HFFc6 (cell line): Measurements from ENCODE around the gene FAM200A. TPM values are rescaled to one million over a fixed set of nuclear protein-coding genes. Genes with fewer than 3 reads are reported as not detected.

ENCODE experiments used
- DNase-seq: peaks from one replicate; pipeline ENCODE4 v3.0.0-alpha.2; 2018
- H3K27ac Mint-ChIP-seq: 2 replicates; pipeline ENCODE4 v1.8.0; 2020; ENCODE audit warnings: mild to moderate bottlenecking, mixed read lengths
- H3K27me3 Mint-ChIP-seq: 2 replicates; pipeline ENCODE4 v1.8.0; 2021; ENCODE audit warnings: mild to moderate bottlenecking, moderate library complexity, mixed read lengths; ENCODE audit not compliant: insufficient read depth
- H3K36me3 Mint-ChIP-seq: 2 replicates; pipeline ENCODE4 v1.8.0; 2021; ENCODE audit warnings: low read depth, mixed read lengths
- H3K4me1 Mint-ChIP-seq: 2 replicates; pipeline ENCODE4 v1.8.0; 2020; ENCODE audit warnings: low read depth, mixed read lengths
- H3K4me3 Mint-ChIP-seq: 2 replicates; pipeline ENCODE4 v1.8.0; 2020; ENCODE audit warnings: mild to moderate bottlenecking, moderate library complexity, mixed read lengths
- H3K9me3 Mint-ChIP-seq: 2 replicates; pipeline ENCODE4 v1.8.0; 2020; ENCODE audit warnings: mild to moderate bottlenecking, mixed read lengths
- CTCF ChIP-seq: fragments of 200-600 bp; sonication (generic); IDR thresholded peaks from 2 replicates; pipeline ENCODE4 v1.5.0; 2021; ENCODE audit warnings: antibody characterized with exemption, mild to moderate bottlenecking
- total RNA-seq, 6 experiments: library from RNA; stranded (reverse); fragmentation: NEBNext Ultra II Directional; extraction: Animal tissue kit (Norgen Biotek cat#: 25700); gene quantifications; 2 replicates in 1 of 6; 3 replicates in 5 of 6; pipeline ENCODE4 v1.2.3, GENCODE V29; 2021

Gene FAM200A
- total RNA-seq, 6 experiments from 2014 or later, result 3.6 to 5.5 (median 5.3) TPM

DNA sequence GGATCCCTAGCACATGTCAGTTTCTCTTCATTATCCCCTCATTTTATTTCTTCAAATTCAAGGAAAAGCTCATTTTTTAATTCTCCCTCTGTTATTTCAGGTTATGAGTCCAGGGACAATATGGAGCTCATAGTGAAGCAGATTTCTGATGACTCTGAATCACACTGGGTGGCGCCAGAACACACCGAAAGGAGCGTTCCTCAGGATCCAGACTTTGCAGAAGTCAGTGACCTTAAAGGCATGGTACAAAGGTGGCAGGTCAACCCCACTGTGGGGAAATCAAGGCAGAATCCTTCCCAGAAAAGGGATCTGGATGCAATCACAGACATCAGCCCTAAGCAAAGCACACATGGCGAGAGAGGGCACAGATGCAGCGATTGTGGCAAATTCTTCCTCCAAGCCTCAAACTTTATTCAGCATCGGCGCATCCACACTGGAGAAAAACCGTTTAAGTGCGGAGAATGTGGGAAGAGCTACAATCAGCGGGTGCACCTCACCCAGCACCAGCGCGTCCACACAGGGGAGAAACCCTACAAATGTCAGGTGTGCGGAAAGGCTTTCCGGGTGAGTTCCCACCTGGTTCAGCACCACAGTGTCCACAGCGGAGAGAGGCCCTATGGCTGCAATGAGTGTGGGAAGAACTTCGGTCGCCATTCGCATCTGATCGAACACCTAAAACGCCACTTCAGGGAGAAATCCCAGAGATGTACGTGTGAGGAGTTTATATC is 26.0 kb downstream of the FAM200A start:
- H3K4me1 Mint-ChIP-seq, result no peaks in the 10 kb centered on the region
- no peak overlapping the region for H3K4me3 Mint-ChIP-seq
- H3K9me3 Mint-ChIP-seq, result peaks cover 31% of the 10 kb centered on the region
- no peak for DNase-seq
- no peaks in the 10 kb centered on the region for H3K27me3 Mint-ChIP-seq
- no peak overlapping the region for H3K27ac Mint-ChIP-seq
- TF ChIP-seq CTCF, result peak; percentile 44; the same call in 1 of the 2 replicates
- H3K36me3 Mint-ChIP-seq, result peaks cover 71% of the 10 kb centered on the region

DNA sequence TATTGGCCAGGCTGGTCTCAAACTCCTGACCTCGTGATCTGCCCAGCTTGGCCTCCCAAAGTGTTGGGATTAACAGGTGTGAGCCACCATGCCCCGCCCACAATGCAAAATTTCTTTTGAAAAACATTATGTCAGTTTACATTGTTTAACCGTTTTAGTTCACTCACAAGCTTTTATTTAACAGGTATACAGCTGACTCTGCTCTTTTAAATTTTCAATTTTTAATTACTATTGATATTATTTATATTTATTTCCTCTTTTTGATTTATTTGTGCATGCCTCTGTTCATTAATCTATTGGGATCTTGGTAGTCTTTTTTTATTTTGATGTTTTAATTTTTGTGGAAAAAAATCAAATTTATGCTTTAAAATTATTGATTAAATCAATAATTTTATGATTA is 30.5 kb downstream of the FAM200A start:
- Mint-ChIP-seq H3K27me3 (no peaks in the 10 kb centered on the region), H3K27ac (no peak overlapping the region), H3K4me1 (no peaks in the 10 kb centered on the region), H3K36me3 (peaks cover 48% of the 10 kb centered on the region), H3K9me3 (no peaks in the 10 kb centered on the region), H3K4me3 (no peak overlapping the region)
- TF ChIP-seq CTCF, result no peak
- DNase-seq, result no peak

DNA sequence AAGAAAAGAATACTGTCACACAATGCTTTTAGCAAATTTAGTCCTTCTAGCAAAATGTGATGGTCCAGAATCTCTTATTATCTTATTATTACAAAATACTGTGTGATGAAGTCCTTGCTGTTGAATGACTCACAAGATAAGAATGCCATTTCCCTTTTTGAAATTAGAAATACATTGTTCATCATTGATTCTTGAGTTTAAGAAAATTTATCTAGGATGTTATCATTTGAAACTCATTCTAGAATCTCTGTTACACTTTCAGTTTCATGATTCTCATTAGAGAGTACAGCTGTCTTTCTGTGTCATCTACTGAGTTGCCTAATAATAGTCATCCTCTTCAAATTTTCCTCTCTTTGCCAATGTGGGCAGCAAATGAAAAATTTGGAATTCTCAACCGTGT is 37.9 kb downstream of the FAM200A start:
- no peaks in the 10 kb centered on the region for H3K9me3 Mint-ChIP-seq
- H3K27ac Mint-ChIP-seq, result peak overlapping the region; percentile 65
- H3K36me3 Mint-ChIP-seq, result peaks cover 21% of the 10 kb centered on the region
- TF ChIP-seq CTCF, result no peak
- peaks cover 1% of the 10 kb centered on the region; the same call in 1 of the 2 replicates for H3K27me3 Mint-ChIP-seq
- peak; percentile 9 for DNase-seq
- H3K4me1 Mint-ChIP-seq, result peaks cover 7% of the 10 kb centered on the region
- H3K4me3 Mint-ChIP-seq, result no peak overlapping the region; the same call in 1 of the 2 replicates

GRCh38 chr7:99505324-99505662 is 46.6 kb downstream of the FAM200A start:
- TF ChIP-seq CTCF, result no peak
- Mint-ChIP-seq H3K9me3 (peaks cover 8% of the 10 kb centered on the region), H3K27me3 (peaks cover 1% of the 10 kb centered on the region; the same call in 1 of the 2 replicates), H3K27ac (peak overlapping the region; percentile 96), H3K4me1 (peaks cover 29% of the 10 kb centered on the region), H3K36me3 (peaks cover 28% of the 10 kb centered on the region), H3K4me3 (peak overlapping the region; percentile 96)
- no peak for DNase-seq

DNA sequence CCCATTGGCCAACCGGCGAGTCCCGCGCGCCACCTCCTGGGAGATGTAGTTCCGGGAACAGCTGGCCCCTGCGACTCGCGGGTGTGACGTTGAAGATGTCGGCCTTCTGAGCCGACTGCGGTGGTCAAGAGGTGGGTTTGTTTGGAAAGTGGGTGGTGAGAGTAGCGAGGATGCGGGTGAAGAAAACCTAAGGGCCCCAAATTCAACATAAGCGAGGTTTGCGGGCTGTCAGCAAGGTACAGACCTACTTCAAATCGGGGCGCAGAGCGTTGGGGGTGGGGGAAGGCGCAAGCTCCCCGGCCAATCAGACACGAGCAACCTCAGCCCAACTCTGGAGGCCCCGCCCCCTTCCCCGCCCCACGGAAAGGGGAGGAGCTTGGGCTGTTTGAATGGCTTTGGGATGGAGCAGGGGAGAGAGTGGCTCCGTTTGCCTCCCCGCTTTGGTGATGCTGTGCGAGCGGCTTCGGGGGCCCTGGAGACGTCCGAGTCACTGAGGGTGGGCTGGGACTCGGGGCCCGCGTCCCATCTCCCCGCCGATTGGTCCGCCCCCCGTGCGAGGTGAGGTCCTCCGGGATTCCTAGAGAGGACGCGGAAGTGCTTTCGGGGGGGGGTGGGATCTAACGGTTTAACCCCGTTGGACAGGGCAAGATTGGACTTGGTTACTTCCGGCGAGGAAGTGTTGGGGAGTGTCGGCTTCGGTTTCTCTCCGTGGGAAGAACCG is 47.2 kb downstream of the FAM200A start, which contains the start of gene ZKSCAN5:
TSS of gene ZKSCAN5 (plus strand) at position 60 of the 721 bp plus-strand sequence. CDS start 1,383 bp downstream, outside the sequence.
- peak within 1 kb of the TSS; percentile 96 for H3K27ac Mint-ChIP-seq
- H3K4me1 Mint-ChIP-seq, result peaks cover 30% of the 10 kb centered on the region
- peaks cover 8% of the 10 kb centered on the region for H3K9me3 Mint-ChIP-seq
- TF ChIP-seq CTCF, result peak; percentile 39; the same call in 1 of the 2 replicates
- peak within 1 kb of the TSS; percentile 96 for H3K4me3 Mint-ChIP-seq
- peaks cover 4% of the 10 kb centered on the region; the same call in 1 of the 2 replicates for H3K27me3 Mint-ChIP-seq
- H3K36me3 Mint-ChIP-seq, result peaks cover 33% of the 10 kb centered on the region
- peak; percentile 96 for DNase-seq
